ENCODE results near the gene MMAB. TPM values are rescaled to one million over a fixed set of nuclear protein-coding genes. Genes with fewer than 3 reads are reported as not detected.

The MMAB gene
- total and polyA plus RNA-seq, 2 donors (not counting 1 experiment from before 2014, with no cell fraction given) = 36.8 to 56.1 TPM

- no peaks in the 10 kb centered on the region for H3K4me1 ChIP-seq (ENCODE audit: control insufficient read depth, extremely low read depth, insufficient read depth, low read length)
- H3K27ac ChIP-seq (ENCODE audit: insufficient read depth, low read length) = no peak overlapping the region
- no peak for DNase-seq (ENCODE audit: low read depth in 2 of 2)
- H4K20me1 ChIP-seq (ENCODE audit: control insufficient read depth, extremely low read depth, insufficient read depth, low read length) = no peaks in the 10 kb centered on the region
- no peak overlapping the region for H3K4me2 ChIP-seq (ENCODE audit: extremely low read depth, insufficient read depth, low read length)
- H3K9ac ChIP-seq (ENCODE audit: insufficient read depth, low read length) = no peak overlapping the region
- no peaks in the 10 kb centered on the region for H3K79me2 ChIP-seq (ENCODE audit: control insufficient read depth, insufficient read depth, low read length)
- no peaks in the 10 kb centered on the region for H3K9me3 ChIP-seq (ENCODE audit: control insufficient read depth, insufficient read depth, low read depth, low read length)
- H3K4me3 ChIP-seq (replicated peaks in 1 of 4; ENCODE audit: control extremely low read depth in 1 of 4, insufficient read depth in 1 of 4, low read depth in 3 of 4, low read length in 4 of 4) = no peak overlapping the region
- no peaks in the 10 kb centered on the region for H3K36me3 ChIP-seq (ENCODE audit: control insufficient read depth, insufficient read depth, low read length)
- peaks cover 42% of the 10 kb centered on the region for H3K27me3 ChIP-seq (ENCODE audit: control insufficient read depth, insufficient read depth, low read length)
- no peak overlapping the region for H2AFZ ChIP-seq (ENCODE audit: low read length)
- TF ChIP-seq CTCF (conservative IDR thresholded peaks at IDR 0.05 in 1 of 2, IDR thresholded peaks at IDR 0.05 in 1 of 2; ENCODE audit: low read depth in 1 of 2, low read length in 2 of 2) (no peak), EZH2 (IDR thresholded peaks at IDR 0.05; ENCODE audit: low read length, missing control alignments) (no peak)
Measured at GRCh38 chr12:109550281-109550680, 23.0 kb downstream of the MMAB start.

DNA sequence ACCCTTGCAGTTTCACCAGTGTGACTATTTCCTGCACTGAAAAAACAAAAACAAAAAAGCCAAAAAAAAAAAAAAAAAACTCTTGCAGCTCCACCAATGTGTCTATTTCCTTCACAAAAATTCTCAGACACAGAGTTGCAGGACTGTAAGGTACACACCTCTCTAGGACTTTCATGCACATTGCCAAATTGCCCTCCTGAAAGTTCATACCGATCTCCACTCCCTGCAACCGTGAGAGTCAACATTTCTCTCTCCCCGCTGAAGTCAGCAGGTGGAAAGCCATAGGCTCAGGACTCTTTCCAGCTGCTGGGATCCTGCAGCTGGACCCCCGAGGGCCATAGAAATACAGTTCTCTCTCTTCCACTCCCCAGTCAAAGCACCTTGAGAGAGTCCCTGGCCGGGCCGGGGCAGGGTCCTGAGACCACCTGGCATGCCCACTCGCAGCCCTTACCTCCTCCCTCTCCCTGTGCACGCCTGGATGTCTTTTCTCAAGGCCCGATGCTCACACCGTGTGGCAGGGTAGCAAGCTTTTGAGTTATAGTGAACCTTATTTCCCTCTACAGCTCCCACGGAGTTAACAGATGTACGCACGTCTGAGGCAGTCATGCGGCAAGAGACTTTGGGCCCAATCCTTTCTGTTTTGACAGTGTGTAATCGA is 23.6 kb downstream of the MMAB start:
- Histone ChIP-seq H2AFZ (ENCODE audit: low read length) (no peak overlapping the region), H3K27ac (ENCODE audit: insufficient read depth, low read length) (no peak overlapping the region)

GRCh38 chr12:109548258-109548657 is 25.0 kb downstream of the MMAB start:
- H3K9ac ChIP-seq (ENCODE audit: insufficient read depth, low read length) = no peak overlapping the region
- H3K9me3 ChIP-seq (ENCODE audit: control insufficient read depth, insufficient read depth, low read depth, low read length) = no peaks in the 10 kb centered on the region
- H3K27me3 ChIP-seq (ENCODE audit: control insufficient read depth, insufficient read depth, low read length) = peaks cover 36% of the 10 kb centered on the region
- TF ChIP-seq EZH2 (IDR thresholded peaks at IDR 0.05; ENCODE audit: low read length, missing control alignments) = no peak
- TF ChIP-seq CTCF (conservative IDR thresholded peaks at IDR 0.05 in 1 of 2, IDR thresholded peaks at IDR 0.05 in 1 of 2; ENCODE audit: low read depth in 1 of 2, low read length in 2 of 2) = no peak
- no peak overlapping the region for H2AFZ ChIP-seq (ENCODE audit: low read length)
- no peak overlapping the region for H3K27ac ChIP-seq (ENCODE audit: insufficient read depth, low read length)
- H3K4me2 ChIP-seq (ENCODE audit: extremely low read depth, insufficient read depth, low read length) = no peak overlapping the region
- peaks cover 3% of the 10 kb centered on the region for H3K4me1 ChIP-seq (ENCODE audit: control insufficient read depth, extremely low read depth, insufficient read depth, low read length)
- DNase-seq (ENCODE audit: low read depth in 2 of 2) = no peak
- H3K4me3 ChIP-seq (replicated peaks in 1 of 4; ENCODE audit: control extremely low read depth in 1 of 4, insufficient read depth in 1 of 4, low read depth in 3 of 4, low read length in 4 of 4) = no peak overlapping the region
- H4K20me1 ChIP-seq (ENCODE audit: control insufficient read depth, extremely low read depth, insufficient read depth, low read length) = no peaks in the 10 kb centered on the region
- H3K36me3 ChIP-seq (ENCODE audit: control insufficient read depth, insufficient read depth, low read length) = no peaks in the 10 kb centered on the region
- no peaks in the 10 kb centered on the region for H3K79me2 ChIP-seq (ENCODE audit: control insufficient read depth, insufficient read depth, low read length)

More for the DNA sequence above, 23.6 kb downstream of the MMAB start:
- Histone ChIP-seq H3K27me3 (ENCODE audit: control insufficient read depth, insufficient read depth, low read length) (peaks cover 40% of the 10 kb centered on the region), H3K36me3 (ENCODE audit: control insufficient read depth, insufficient read depth, low read length) (no peaks in the 10 kb centered on the region), H3K9ac (ENCODE audit: insufficient read depth, low read length) (no peak overlapping the region), H3K9me3 (ENCODE audit: control insufficient read depth, insufficient read depth, low read depth, low read length) (no peaks in the 10 kb centered on the region), H3K4me3 (replicated peaks in 1 of 4; ENCODE audit: control extremely low read depth in 1 of 4, insufficient read depth in 1 of 4, low read depth in 3 of 4, low read length in 4 of 4) (no peak overlapping the region), H3K79me2 (ENCODE audit: control insufficient read depth, insufficient read depth, low read length) (no peaks in the 10 kb centered on the region), H4K20me1 (ENCODE audit: control insufficient read depth, extremely low read depth, insufficient read depth, low read length) (no peaks in the 10 kb centered on the region), H3K4me2 (ENCODE audit: extremely low read depth, insufficient read depth, low read length) (no peak overlapping the region), H3K4me1 (ENCODE audit: control insufficient read depth, extremely low read depth, insufficient read depth, low read length) (peaks cover 3% of the 10 kb centered on the region)
- DNase-seq (ENCODE audit: low read depth in 2 of 2) = no peak
- TF ChIP-seq CTCF (conservative IDR thresholded peaks at IDR 0.05 in 1 of 2, IDR thresholded peaks at IDR 0.05 in 1 of 2; ENCODE audit: low read depth in 1 of 2, low read length in 2 of 2) = no peak
- no peak for TF ChIP-seq EZH2 (IDR thresholded peaks at IDR 0.05; ENCODE audit: low read length, missing control alignments)

Data from fibroblast of lung (primary cell).